ENCODE results near the gene RGS3. TPM values are rescaled to one million over a fixed set of nuclear protein-coding genes. Genes with fewer than 3 reads are reported as not detected.

RGS3 gene
- polyA plus RNA-seq, 1 of the 3 experiments (the other 2 are of a cell fraction) = 50.6 TPM

DNA sequence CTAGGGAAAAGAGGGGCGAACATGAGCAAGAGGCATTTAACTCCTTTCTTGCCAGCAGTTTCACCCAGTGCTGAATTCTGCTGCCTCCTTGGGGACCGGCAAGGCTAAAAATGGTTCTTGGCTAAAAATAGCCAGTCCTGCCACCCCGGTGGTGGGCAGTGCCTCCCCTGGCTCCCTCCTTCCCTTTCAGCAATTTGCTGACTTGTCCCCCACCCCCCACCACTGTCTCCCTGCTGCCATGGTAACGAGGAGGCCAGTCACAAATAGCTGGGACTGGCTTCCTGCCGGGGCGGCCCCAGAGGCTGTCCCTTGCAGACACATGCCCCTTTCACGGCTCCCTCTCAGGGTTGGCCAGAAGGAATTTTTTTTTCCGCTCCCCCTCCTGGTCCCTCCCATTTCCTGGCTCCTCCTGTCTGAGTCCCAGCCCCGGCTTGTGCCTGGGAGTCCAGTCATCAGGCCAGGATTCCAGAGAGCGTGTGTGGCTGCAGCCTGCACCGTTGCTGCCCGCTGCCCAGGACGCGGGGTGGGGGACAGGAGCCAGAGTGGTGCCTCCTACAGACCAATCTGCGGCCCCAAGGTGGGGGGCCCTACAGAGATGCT, 130.3 kb downstream of the RGS3 start (continued):
- TF ChIP-seq, protein P1, sequence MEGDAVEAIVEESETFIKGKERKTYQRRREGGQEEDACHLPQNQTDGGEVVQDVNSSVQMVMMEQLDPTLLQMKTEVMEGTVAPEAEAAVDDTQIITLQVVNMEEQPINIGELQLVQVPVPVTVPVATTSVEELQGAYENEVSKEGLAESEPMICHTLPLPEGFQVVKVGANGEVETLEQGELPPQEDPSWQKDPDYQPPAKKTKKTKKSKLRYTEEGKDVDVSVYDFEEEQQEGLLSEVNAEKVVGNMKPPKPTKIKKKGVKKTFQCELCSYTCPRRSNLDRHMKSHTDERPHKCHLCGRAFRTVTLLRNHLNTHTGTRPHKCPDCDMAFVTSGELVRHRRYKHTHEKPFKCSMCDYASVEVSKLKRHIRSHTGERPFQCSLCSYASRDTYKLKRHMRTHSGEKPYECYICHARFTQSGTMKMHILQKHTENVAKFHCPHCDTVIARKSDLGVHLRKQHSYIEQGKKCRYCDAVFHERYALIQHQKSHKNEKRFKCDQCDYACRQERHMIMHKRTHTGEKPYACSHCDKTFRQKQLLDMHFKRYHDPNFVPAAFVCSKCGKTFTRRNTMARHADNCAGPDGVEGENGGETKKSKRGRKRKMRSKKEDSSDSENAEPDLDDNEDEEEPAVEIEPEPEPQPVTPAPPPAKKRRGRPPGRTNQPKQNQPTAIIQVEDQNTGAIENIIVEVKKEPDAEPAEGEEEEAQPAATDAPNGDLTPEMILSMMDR (IDR thresholded peaks at IDR 0.05) = no peak
- TF ChIP-seq, protein P2, sequence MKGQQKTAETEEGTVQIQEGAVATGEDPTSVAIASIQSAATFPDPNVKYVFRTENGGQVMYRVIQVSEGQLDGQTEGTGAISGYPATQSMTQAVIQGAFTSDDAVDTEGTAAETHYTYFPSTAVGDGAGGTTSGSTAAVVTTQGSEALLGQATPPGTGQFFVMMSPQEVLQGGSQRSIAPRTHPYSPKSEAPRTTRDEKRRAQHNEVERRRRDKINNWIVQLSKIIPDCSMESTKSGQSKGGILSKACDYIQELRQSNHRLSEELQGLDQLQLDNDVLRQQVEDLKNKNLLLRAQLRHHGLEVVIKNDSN (IDR thresholded peaks at IDR 0.05; ENCODE audit: borderline replicate concordance, low read depth) = no peak
- TF ChIP-seq RFX5 (IDR thresholded peaks at IDR 0.05; ENCODE audit: low read length) = peak; percentile 62; the same call in 1 of the 2 replicates

DNA sequence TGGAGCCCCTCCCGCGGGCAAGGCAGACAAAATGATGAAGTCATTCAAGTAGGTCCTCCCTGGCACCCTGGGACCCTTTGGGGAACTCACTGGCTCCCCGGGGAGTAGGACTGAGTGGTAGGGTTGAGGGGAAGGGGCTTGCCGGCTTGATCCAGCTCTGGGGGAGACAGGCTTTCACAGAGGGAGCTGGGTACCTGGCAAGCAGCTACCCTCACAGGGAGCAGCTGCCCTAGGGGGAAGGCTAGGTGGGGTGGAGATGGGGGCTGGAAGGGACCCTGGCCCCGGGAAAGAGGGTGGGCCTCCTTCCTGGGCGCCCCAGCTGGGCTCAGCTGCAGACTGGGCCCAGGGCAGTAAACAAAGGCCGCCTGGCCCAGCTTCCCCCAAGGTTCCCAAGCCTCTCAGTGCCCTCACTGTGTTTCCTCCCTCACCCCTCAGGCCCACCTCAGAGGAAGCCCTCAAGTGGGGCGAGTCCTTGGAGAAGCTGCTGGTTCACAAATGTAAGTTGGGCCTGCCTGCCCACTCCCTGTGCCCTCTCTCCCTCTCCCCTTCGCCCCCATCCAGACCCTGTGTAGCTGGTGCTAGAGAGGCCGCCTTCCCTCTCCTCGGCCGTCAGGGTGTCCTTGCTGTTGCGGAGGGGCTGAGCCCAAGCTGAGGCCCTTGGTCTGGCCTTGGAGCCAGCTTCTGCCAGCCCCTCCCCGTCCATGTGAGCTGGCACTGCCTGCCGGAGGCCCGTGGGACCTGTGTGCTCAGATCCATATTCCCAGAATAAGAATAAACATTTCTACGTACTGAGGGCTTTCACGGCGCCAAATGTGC, 131.2 kb downstream of the RGS3 start:
- Histone ChIP-seq H3K4me3 (ENCODE audit: low read depth in 2 of 2, low read length in 1 of 2) (peak overlapping the region; percentile 85 to 90), H4K20me1 (ENCODE audit: insufficient read depth) (peaks cover 30% of the 10 kb centered on the region), H3K79me2 (ENCODE audit: insufficient read depth) (peaks cover 45% of the 10 kb centered on the region), H3K36me3 (replicated peaks in 1 of 2; ENCODE audit: control insufficient read depth in 1 of 2, insufficient read depth in 2 of 2, low read length in 1 of 2) (peaks cover 12 to 19% of the 10 kb centered on the region in 2 experiments), H2AFZ (ENCODE audit: low read depth) (no peak overlapping the region), H3K9me3 (no peaks in the 10 kb centered on the region), H3F3A (replicated peaks; ENCODE audit: insufficient read depth) (peaks cover 24% of the 10 kb centered on the region), H3K9ac (peak overlapping the region; percentile 99), H3K4me1 (ENCODE audit: control insufficient read depth in 1 of 2, insufficient read depth in 2 of 2, low read depth in 1 of 2, low read length in 1 of 2) (peaks cover 31 to 40% of the 10 kb centered on the region in 2 experiments), H3K9me2 (no peaks in the 10 kb centered on the region), H3K4me2 (peak overlapping the region; percentile 97), H3K27ac (ENCODE audit: low read depth in 2 of 2, low read length in 1 of 2) (peak overlapping the region; percentile 87), H3K27me3 (ENCODE audit: insufficient read depth) (no peaks in the 10 kb centered on the region)
- CTCF ChIA-PET = interaction anchor here (0.6 to 44.7 kb wide), 9 partner anchors 15 to 321 kb away, joined by 3 to 1335 read pairs (median 3); partner anchors contain the start of genes ALAD, C9orf43 and POLE3
- 36% methylated on average over 19 of the region's 19 CpGs for WGBS (ENCODE audit: low lambda C conversion rate)
- no peak for TF ChIP-seq RFX5 (IDR thresholded peaks at IDR 0.05; ENCODE audit: low read length)
- TF ChIP-seq, protein P1 (IDR thresholded peaks at IDR 0.05) = no peak
- 0 out of 2 replicates have a peak, but pooled peaks have one; percentile 13 for TF ChIP-seq POLR2AphosphoS5 (IDR thresholded peaks at IDR 0.05; ENCODE audit: low read depth, low read length)
- POLR2A ChIA-PET = interaction anchor here (0.6 to 3.7 kb wide), 9 partner anchors 9 to 255 kb away, joined by 3 to 23 read pairs (median 7); partner anchors contain the start of genes C9orf43, POLE3 and WDR31
- DNase-seq = peak; percentile 51
